ENCODE data around the gene SALL4.
"Not testable (repeated sequence)": the region's sequence is repeated elsewhere in the genome, so short reads cannot be mapped to it uniquely, and the experiment has no call there.

The SALL4 gene

DNA sequence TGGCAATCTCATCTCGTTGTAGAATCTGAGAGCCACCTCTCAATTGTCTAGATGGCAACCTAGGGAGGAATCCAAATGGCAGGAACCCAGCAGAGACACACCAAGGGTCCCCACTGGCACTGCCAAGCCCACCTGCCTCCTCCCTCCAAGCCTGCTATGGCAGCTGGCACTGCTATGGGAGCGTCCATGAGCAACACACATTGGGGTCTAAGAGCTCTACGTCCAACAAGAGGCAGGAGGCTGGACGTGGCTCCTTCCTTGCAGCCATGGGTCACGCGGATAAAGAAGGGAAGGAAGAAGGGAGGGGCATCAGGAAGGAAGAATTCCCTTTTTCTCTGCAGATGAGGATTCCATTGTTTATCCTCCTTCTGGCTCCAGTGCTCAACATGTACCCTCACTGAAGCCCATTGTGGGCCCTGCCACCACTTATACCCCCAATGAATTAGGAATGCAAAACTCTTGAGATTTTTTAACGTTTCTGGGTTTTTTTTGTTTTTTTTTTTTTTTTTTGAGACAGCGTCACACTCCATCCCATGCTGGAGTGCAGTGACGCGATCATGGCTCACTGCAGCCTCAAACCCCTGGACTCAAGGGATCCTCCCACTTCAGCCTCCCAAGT lies 51.4 kb downstream of the SALL4 start:
- 92 to 95% methylated on average over 4 to 8 of the region's 10 CpGs for WGBS, 2 experiments (ENCODE audit: insufficient coverage in 2 of 2)

DNA sequence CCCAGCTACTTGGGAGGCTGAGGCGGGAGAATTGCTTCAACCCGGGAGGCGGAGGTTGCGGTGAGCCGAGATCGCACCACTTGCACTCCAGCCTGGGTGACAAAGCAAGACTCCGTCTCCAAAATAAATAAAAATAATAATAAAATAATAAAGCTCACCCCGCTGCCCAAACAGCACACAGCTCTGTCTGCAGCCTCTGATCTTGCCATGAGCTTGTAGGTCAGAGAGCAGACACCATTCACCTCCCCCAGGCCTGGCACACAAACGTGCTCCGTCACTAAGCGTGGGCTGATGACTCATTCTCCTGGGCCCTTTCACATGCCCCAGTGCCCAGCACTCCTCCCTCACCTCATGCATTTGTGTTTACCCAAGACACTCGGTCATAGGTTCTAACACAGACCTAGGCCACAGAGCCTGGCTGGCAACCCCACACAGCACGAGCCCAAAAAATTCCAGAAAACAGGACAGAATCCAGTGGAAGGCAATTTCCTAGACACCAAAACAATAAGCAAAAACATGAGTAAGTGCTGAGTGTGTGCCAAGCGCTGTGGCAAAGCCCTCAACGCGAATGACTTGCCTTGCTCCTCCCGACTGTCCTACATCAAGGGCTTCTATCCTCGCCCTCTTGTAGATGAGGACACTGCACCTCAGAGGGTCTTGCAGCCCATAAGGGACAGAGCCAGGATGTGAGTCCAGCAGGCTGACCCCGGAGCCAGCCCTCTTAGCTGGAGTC lies 52.1 kb downstream of the SALL4 start:
- no peaks in the 10 kb centered on the region for H3K36me3 ChIP-seq (ENCODE audit: control insufficient read depth, insufficient read depth, low read length)
- no peak overlapping the region for H3K4me3 ChIP-seq (ENCODE audit: extremely low read depth, insufficient read depth, low read length, poor library complexity, severe bottlenecking)
- H3K4me1 ChIP-seq (ENCODE audit: control insufficient read depth, insufficient read depth, low read length, poor library complexity, severe bottlenecking) = peaks cover 7% of the 10 kb centered on the region
- 87 to 94% methylated on average over 9 to 13 of the region's 19 CpGs for WGBS, 2 experiments (ENCODE audit: insufficient coverage in 2 of 2)
- H3K27ac ChIP-seq (ENCODE audit: low read depth, low read length, severe bottlenecking) = no peak overlapping the region
- no peaks in the 10 kb centered on the region for H3K9me3 ChIP-seq (ENCODE audit: control insufficient read depth, low read length)

More for the DNA sequence above, 51.4 kb downstream of the SALL4 start:
- Histone ChIP-seq H3K4me1 (ENCODE audit: control insufficient read depth, insufficient read depth, low read length, poor library complexity, severe bottlenecking) (peaks cover 7% of the 10 kb centered on the region), H3K4me3 (ENCODE audit: extremely low read depth, insufficient read depth, low read length, poor library complexity, severe bottlenecking) (no peak overlapping the region), H3K27ac (ENCODE audit: low read depth, low read length, severe bottlenecking) (no peak overlapping the region), H3K36me3 (ENCODE audit: control insufficient read depth, insufficient read depth, low read length) (no peaks in the 10 kb centered on the region), H3K9me3 (ENCODE audit: control insufficient read depth, low read length) (no peaks in the 10 kb centered on the region)

DNA sequence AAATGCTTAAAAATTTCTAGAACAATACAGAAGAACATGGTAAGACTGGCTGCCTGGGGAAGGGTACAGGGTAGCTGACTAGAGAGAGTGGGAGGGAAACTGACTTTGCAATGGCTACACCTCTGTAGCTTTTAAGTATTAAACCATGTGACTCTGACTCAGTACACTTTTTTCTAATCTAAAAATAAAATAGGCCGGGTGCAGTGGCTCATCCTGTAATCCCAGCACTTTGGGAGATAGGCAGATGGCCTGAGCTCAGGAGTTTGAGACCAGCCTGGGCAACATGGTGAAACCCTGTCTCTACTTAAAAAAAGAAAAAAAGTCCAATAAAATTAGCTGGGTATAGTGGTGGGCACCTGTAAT lies 52.7 kb downstream of the SALL4 start:
- Histone ChIP-seq H3K36me3 (ENCODE audit: control insufficient read depth, insufficient read depth, low read length) (no peaks in the 10 kb centered on the region), H3K4me3 (ENCODE audit: extremely low read depth, insufficient read depth, low read length, poor library complexity, severe bottlenecking) (no peak overlapping the region), H3K9me3 (ENCODE audit: control insufficient read depth, low read length) (no peaks in the 10 kb centered on the region), H3K27ac (ENCODE audit: low read depth, low read length, severe bottlenecking) (no peak overlapping the region), H3K4me1 (ENCODE audit: control insufficient read depth, insufficient read depth, low read length, poor library complexity, severe bottlenecking) (peaks cover 7% of the 10 kb centered on the region)
- WGBS, 2 experiments (ENCODE audit: insufficient coverage in 2 of 2) = 83% methylated on average over 1 of the region's 1 CpG; no CpG with 5 or more reads in 1 of the 2 experiments

DNA sequence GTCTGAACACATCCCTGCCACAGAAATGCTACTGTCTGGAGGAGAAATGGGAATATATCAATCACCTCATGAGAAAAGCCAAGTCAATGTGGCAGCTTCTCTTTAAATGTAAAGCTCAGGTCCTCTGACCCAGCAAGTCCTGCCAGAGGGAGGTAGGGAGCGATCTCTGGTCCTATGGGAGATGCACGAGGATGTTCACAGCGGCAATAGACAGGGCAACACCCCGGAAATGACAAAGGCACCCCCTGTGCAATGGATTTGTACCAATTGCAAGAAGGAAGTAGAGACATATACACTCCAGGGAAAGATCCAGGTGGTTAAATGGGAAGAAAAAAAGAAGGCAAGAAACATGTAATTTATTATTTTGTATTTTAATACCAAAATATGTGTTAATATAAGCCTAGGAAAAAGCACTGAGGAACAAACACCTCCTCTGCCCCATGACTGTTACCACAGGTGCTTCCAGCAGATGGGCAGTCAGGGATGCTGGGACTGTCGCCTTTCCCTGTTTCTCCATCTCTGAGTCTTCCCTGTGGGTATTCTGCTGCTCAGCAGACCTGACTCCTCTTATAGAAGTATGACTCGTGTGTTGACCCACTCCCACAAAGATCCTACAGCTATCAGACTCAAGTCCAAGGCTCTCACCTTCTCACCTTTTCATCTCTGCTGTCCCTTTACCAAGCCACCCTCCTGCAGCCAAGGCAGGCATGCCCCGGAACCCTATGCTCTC lies 55.0 kb downstream of the SALL4 start:
- 92 to 100% methylated on average over 6 of the region's 7 CpGs for WGBS, 2 experiments (ENCODE audit: insufficient coverage in 2 of 2)
- Histone ChIP-seq H3K27ac (ENCODE audit: low read depth, low read length, severe bottlenecking) (no peak overlapping the region), H3K9me3 (ENCODE audit: control insufficient read depth, low read length) (no peaks in the 10 kb centered on the region), H3K4me1 (ENCODE audit: control insufficient read depth, insufficient read depth, low read length, poor library complexity, severe bottlenecking) (peaks cover 15% of the 10 kb centered on the region), H3K36me3 (ENCODE audit: control insufficient read depth, insufficient read depth, low read length) (no peaks in the 10 kb centered on the region), H3K4me3 (ENCODE audit: extremely low read depth, insufficient read depth, low read length, poor library complexity, severe bottlenecking) (no peak overlapping the region)

DNA sequence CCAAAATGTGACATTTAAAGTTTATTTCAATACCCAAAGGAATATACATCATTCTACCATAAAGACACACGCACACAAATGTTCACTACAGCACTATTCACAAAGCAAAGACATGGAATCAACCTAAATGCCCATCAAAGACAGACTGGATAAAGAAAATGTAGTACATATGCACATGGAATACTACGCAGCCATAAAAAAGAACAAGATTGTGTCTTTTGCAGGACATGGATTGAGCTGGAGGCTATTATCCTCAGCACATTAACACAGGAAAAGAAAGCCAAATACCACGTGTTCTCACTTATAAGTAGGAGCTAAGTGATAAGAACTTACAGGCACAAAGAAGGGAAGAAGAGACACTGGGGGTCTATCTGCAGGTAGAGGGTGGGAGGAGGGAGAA lies 56.5 kb downstream of the SALL4 start:
- peaks cover 16% of the 10 kb centered on the region for H3K4me1 ChIP-seq (ENCODE audit: control insufficient read depth, insufficient read depth, low read length, poor library complexity, severe bottlenecking)
- no peaks in the 10 kb centered on the region for H3K9me3 ChIP-seq (ENCODE audit: control insufficient read depth, low read length)
- no peak overlapping the region for H3K27ac ChIP-seq (ENCODE audit: low read depth, low read length, severe bottlenecking)
- no peak overlapping the region for H3K4me3 ChIP-seq (ENCODE audit: extremely low read depth, insufficient read depth, low read length, poor library complexity, severe bottlenecking)
- no peaks in the 10 kb centered on the region for H3K36me3 ChIP-seq (ENCODE audit: control insufficient read depth, insufficient read depth, low read length)
- 83 to 100% methylated on average over 1 of the region's 3 CpGs for WGBS, 2 experiments (ENCODE audit: insufficient coverage in 2 of 2)

DNA sequence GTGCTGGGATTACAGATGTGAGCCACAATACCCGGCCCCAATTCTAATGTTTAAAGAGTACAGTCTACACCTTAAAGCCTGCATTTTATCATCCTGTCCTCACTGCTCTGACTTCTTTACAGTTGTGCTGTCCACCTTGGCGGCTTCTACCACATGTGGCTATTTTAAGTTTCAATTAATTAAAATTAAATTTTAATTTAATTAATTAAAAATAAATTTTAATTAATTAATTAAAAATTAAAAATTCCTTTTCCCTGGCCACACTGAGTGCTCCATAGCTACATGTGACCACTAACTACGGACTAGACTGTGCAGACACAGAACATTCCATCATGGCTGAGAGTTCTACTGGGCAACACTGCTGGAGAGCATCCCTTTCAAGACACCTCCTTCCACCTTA lies 61.5 kb downstream of the SALL4 start:
- WGBS, 2 experiments (ENCODE audit: insufficient coverage in 2 of 2) = 90 to 100% methylated on average over 1 to 2 of the region's 3 CpGs

DNA sequence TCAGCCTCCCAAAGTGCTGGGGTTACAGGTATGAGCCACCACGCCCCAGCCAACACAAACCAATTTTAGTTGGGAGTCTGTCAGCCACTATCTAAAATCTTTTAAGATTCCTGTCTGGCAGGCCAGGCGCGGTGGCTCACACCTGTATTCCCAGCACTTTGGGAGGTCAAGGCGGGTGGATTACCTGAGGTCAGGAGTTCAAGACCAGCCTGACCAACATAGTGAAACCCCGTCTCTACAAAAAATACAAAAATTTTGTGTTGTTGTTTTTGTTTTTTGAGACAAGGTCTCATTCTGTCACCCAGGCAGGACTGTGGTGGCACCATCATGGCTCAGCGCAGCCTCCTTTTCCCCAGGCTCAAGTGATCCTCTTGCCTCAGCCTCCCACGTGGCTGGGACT lies 62.0 kb downstream of the SALL4 start:
- not testable (repeated sequence) for H3K4me1 ChIP-seq (ENCODE audit: control insufficient read depth, insufficient read depth, low read length, poor library complexity, severe bottlenecking); H3K27ac ChIP-seq (ENCODE audit: low read depth, low read length, severe bottlenecking); H3K36me3 ChIP-seq (ENCODE audit: control insufficient read depth, insufficient read depth, low read length); H3K9me3 ChIP-seq (ENCODE audit: control insufficient read depth, low read length); H3K4me3 ChIP-seq (ENCODE audit: extremely low read depth, insufficient read depth, low read length, poor library complexity, severe bottlenecking)
- WGBS, 2 experiments (ENCODE audit: insufficient coverage in 2 of 2) = 81 to 88% methylated on average over 4 to 5 of the region's 7 CpGs

More for the DNA sequence above, 61.5 kb downstream of the SALL4 start:
- Histone ChIP-seq H3K27ac (ENCODE audit: low read depth, low read length, severe bottlenecking) (no peak overlapping the region), H3K4me1 (ENCODE audit: control insufficient read depth, insufficient read depth, low read length, poor library complexity, severe bottlenecking) (peaks cover 9% of the 10 kb centered on the region), H3K36me3 (ENCODE audit: control insufficient read depth, insufficient read depth, low read length) (no peaks in the 10 kb centered on the region), H3K9me3 (ENCODE audit: control insufficient read depth, low read length) (no peaks in the 10 kb centered on the region), H3K4me3 (ENCODE audit: extremely low read depth, insufficient read depth, low read length, poor library complexity, severe bottlenecking) (no peak overlapping the region)

DNA sequence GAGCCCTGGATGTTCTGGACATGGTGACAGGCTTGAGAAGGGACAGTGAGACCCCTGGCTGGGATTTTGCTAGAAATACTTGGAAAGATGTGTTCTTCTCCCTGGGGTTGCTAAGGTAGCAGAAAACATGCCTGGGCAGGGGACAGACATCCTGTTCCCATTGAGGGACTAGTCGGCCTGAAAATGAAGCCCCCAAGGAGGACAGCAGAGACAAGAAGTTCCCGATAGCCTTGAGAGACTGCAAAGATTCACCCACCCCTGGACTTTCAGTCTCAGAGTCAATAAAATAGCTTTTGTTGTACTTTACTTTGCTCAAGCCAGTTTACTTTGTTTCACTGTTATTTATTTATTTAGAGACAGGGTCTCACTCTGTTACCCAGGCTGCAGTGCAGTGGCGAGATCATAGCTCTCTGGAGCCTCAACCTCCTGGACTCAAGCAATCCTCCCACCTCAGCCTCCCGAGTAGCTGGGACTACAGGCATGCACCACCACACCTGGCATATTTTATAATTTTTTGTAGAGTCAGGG lies 62.5 kb downstream of the SALL4 start:
- WGBS, 2 experiments (ENCODE audit: insufficient coverage in 2 of 2) = 97 to 98% methylated on average over 3 to 4 of the region's 4 CpGs
- peaks cover 9% of the 10 kb centered on the region for H3K4me1 ChIP-seq (ENCODE audit: control insufficient read depth, insufficient read depth, low read length, poor library complexity, severe bottlenecking)
- H3K4me3 ChIP-seq (ENCODE audit: extremely low read depth, insufficient read depth, low read length, poor library complexity, severe bottlenecking) = no peak overlapping the region
- H3K36me3 ChIP-seq (ENCODE audit: control insufficient read depth, insufficient read depth, low read length) = no peaks in the 10 kb centered on the region
- H3K27ac ChIP-seq (ENCODE audit: low read depth, low read length, severe bottlenecking) = no peak overlapping the region
- no peaks in the 10 kb centered on the region for H3K9me3 ChIP-seq (ENCODE audit: control insufficient read depth, low read length)

DNA sequence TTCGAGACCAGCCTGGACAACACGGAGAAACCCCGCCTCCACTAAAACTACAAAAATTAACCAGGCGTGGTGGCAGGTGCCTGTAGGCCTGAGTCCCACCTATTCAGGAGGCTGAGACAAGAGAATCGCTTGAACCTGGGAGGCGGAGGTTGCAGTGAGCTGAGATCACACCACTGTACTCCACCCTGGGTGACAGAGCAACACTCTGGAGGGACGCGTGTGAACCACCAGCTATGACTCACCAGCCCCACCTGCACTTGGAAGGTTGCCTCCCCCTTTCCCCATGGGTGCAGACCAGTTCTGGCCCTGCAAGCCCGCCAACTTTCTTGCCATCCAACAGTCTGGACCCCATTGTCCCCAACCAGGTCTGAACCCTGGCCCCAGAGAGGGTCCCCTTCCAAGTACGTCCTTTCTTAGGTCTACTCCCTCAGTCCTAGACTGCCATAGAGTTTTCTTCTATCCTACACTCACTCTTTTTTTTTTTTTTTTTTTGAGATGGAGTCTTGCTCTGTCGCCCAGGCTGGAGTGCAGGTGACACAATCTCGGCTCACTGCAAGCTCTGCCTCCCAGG lies 63.4 kb downstream of the SALL4 start:
- Histone ChIP-seq H3K4me3 (ENCODE audit: extremely low read depth, insufficient read depth, low read length, poor library complexity, severe bottlenecking) (no peak overlapping the region), H3K36me3 (ENCODE audit: control insufficient read depth, insufficient read depth, low read length) (no peaks in the 10 kb centered on the region), H3K27ac (ENCODE audit: low read depth, low read length, severe bottlenecking) (no peak overlapping the region), H3K9me3 (ENCODE audit: control insufficient read depth, low read length) (no peaks in the 10 kb centered on the region), H3K4me1 (ENCODE audit: control insufficient read depth, insufficient read depth, low read length, poor library complexity, severe bottlenecking) (peaks cover 9% of the 10 kb centered on the region)
- 90 to 93% methylated on average over 7 to 8 of the region's 12 CpGs for WGBS, 2 experiments (ENCODE audit: insufficient coverage in 2 of 2)

DNA sequence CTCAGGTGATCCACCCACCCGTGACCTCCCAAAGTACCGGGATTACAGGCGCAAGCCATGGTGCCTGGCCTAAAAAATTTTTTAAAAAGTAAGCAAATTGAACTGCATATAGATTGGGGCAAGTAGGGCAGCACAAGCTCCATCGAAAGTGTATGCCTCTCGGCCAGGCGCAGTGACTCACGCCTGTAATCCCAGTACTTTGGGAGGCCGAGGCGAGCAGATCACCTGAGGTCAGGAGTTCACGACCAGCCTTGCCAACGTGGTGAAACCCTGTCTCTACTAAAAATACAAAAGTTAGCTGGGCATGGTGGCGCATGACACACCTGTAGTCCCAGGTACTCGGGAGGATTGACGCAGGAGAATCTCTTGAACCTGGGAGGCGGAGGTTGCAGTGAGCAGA lies 64.1 kb downstream of the SALL4 start:
- H3K4me1 ChIP-seq (ENCODE audit: control insufficient read depth, insufficient read depth, low read length, poor library complexity, severe bottlenecking); H3K9me3 ChIP-seq (ENCODE audit: control insufficient read depth, low read length); H3K27ac ChIP-seq (ENCODE audit: low read depth, low read length, severe bottlenecking); H3K4me3 ChIP-seq (ENCODE audit: extremely low read depth, insufficient read depth, low read length, poor library complexity, severe bottlenecking); H3K36me3 ChIP-seq (ENCODE audit: control insufficient read depth, insufficient read depth, low read length): not testable (repeated sequence)
- WGBS, 2 experiments (ENCODE audit: insufficient coverage in 2 of 2) = 93 to 95% methylated on average over 11 to 14 of the region's 15 CpGs
